Measurements from ENCODE around the gene HMCN2.
A peak's percentile ranks its signal among the peaks of the same experiment; 100 is the strongest.

The HMCN2 gene

GRCh38 chr9:130409246-130409645, 143.7 kb downstream of the HMCN2 start:
- peak overlapping the region; percentile 39; the same call in 1 of the 2 replicates for H3K9ac ChIP-seq (ENCODE audit: low read length)
- H3K79me2 ChIP-seq (ENCODE audit: low read length) = no peaks in the 10 kb centered on the region
- peak overlapping the region; percentile 50 for H3K4me2 ChIP-seq (ENCODE audit: low read length)
- TF ChIP-seq, protein P1, sequence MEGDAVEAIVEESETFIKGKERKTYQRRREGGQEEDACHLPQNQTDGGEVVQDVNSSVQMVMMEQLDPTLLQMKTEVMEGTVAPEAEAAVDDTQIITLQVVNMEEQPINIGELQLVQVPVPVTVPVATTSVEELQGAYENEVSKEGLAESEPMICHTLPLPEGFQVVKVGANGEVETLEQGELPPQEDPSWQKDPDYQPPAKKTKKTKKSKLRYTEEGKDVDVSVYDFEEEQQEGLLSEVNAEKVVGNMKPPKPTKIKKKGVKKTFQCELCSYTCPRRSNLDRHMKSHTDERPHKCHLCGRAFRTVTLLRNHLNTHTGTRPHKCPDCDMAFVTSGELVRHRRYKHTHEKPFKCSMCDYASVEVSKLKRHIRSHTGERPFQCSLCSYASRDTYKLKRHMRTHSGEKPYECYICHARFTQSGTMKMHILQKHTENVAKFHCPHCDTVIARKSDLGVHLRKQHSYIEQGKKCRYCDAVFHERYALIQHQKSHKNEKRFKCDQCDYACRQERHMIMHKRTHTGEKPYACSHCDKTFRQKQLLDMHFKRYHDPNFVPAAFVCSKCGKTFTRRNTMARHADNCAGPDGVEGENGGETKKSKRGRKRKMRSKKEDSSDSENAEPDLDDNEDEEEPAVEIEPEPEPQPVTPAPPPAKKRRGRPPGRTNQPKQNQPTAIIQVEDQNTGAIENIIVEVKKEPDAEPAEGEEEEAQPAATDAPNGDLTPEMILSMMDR (IDR thresholded peaks at IDR 0.05; ENCODE audit: low read depth, low read length) = no peak; the same call in 1 of the 2 replicates
- no peak for TF ChIP-seq EZH2phosphoT487 (IDR thresholded peaks at IDR 0.05; ENCODE audit: low read depth)
- H3K9me3 ChIP-seq (ENCODE audit: insufficient read depth, low read length) = no peaks in the 10 kb centered on the region
- no peaks in the 10 kb centered on the region for H3K27me3 ChIP-seq (ENCODE audit: low read depth, low read length)
- H3K4me3 ChIP-seq (ENCODE audit: low read length) = no peak overlapping the region; the same call in 1 of the 2 replicates
- peak overlapping the region; percentile 34; the same call in 1 of the 2 replicates for H2AFZ ChIP-seq (ENCODE audit: low read depth, low read length)
- peaks cover 28% of the 10 kb centered on the region for H3K4me1 ChIP-seq (ENCODE audit: low read length)
- peak overlapping the region; percentile 77 for H3K27ac ChIP-seq (ENCODE audit: low read length)
- H4K20me1 ChIP-seq (ENCODE audit: insufficient read depth, low read length) = no peaks in the 10 kb centered on the region
- H3K36me3 ChIP-seq (replicated peaks; ENCODE audit: low read depth, low read length) = no peaks in the 10 kb centered on the region

DNA sequence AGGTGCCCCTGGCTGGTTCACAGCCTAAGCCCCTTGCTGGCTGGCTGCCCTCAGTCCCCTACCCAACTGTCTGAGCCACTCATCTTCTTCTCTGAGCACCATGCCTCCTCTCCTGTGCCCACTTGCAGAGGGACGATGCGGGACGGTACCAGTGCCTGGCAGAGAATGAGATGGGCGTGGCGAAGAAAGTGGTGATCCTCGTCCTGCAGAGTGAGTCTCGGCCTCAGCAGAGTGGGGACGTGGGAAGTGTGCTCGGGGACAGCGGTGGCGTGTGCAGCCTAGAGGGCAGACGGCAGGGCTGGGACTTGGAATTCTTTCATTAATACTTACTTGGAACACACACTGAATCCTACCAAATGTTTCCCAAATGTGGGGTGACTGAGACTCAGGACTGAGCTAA, 144.9 kb downstream of the HMCN2 start:
- no peak overlapping the region for H3K4me2 ChIP-seq (ENCODE audit: low read length)
- no peaks in the 10 kb centered on the region for H3K9me3 ChIP-seq (ENCODE audit: insufficient read depth, low read length)
- no peaks in the 10 kb centered on the region for H4K20me1 ChIP-seq (ENCODE audit: insufficient read depth, low read length)
- H3K36me3 ChIP-seq (replicated peaks; ENCODE audit: low read depth, low read length) = no peaks in the 10 kb centered on the region
- H3K4me1 ChIP-seq (ENCODE audit: low read length) = peaks cover 37% of the 10 kb centered on the region
- TF ChIP-seq EZH2phosphoT487 (IDR thresholded peaks at IDR 0.05; ENCODE audit: low read depth) = no peak
- TF ChIP-seq, protein P1 (IDR thresholded peaks at IDR 0.05; ENCODE audit: low read depth, low read length) = no peak
- H3K27ac ChIP-seq (ENCODE audit: low read length) = no peak overlapping the region
- no peak overlapping the region for H3K9ac ChIP-seq (ENCODE audit: low read length)
- H3K79me2 ChIP-seq (ENCODE audit: low read length) = no peaks in the 10 kb centered on the region
- H2AFZ ChIP-seq (ENCODE audit: low read depth, low read length) = no peak overlapping the region
- H3K27me3 ChIP-seq (ENCODE audit: low read depth, low read length) = no peaks in the 10 kb centered on the region
- no peak overlapping the region for H3K4me3 ChIP-seq (ENCODE audit: low read length)

GRCh38 chr9:130411566-130411915, 146.0 kb downstream of the HMCN2 start:
- Histone ChIP-seq H3K4me2 (ENCODE audit: low read length) (no peak overlapping the region), H2AFZ (ENCODE audit: low read depth, low read length) (no peak overlapping the region), H3K27ac (ENCODE audit: low read length) (no peak overlapping the region), H3K4me1 (ENCODE audit: low read length) (peaks cover 41% of the 10 kb centered on the region), H3K9ac (ENCODE audit: low read length) (no peak overlapping the region), H3K9me3 (ENCODE audit: insufficient read depth, low read length) (no peaks in the 10 kb centered on the region), H3K27me3 (ENCODE audit: low read depth, low read length) (no peaks in the 10 kb centered on the region), H3K79me2 (ENCODE audit: low read length) (no peaks in the 10 kb centered on the region), H4K20me1 (ENCODE audit: insufficient read depth, low read length) (no peaks in the 10 kb centered on the region), H3K4me3 (ENCODE audit: low read length) (no peak overlapping the region), H3K36me3 (replicated peaks; ENCODE audit: low read depth, low read length) (no peaks in the 10 kb centered on the region)
- no peak for TF ChIP-seq EZH2phosphoT487 (IDR thresholded peaks at IDR 0.05; ENCODE audit: low read depth)
- TF ChIP-seq, protein P1 (IDR thresholded peaks at IDR 0.05; ENCODE audit: low read depth, low read length) = no peak

- no peaks in the 10 kb centered on the region for H3K9me3 ChIP-seq (ENCODE audit: insufficient read depth, low read length)
These were observed 148.6 kb downstream of the HMCN2 start for GRCh38 chr9:130414081-130414731.

More at GRCh38 chr9:130414081-130414731, 148.6 kb downstream of the HMCN2 start:
- Histone ChIP-seq H2AFZ (ENCODE audit: low read depth, low read length) (no peak overlapping the region), H3K4me1 (ENCODE audit: low read length) (peaks cover 31% of the 10 kb centered on the region), H3K9ac (ENCODE audit: low read length) (no peak overlapping the region), H3K27me3 (ENCODE audit: low read depth, low read length) (no peaks in the 10 kb centered on the region), H3K36me3 (replicated peaks; ENCODE audit: low read depth, low read length) (no peaks in the 10 kb centered on the region), H3K4me2 (ENCODE audit: low read length) (no peak overlapping the region), H3K4me3 (ENCODE audit: low read length) (no peak overlapping the region), H4K20me1 (ENCODE audit: insufficient read depth, low read length) (no peaks in the 10 kb centered on the region), H3K27ac (ENCODE audit: low read length) (no peak overlapping the region), H3K79me2 (ENCODE audit: low read length) (no peaks in the 10 kb centered on the region)
- TF ChIP-seq, protein P1 (IDR thresholded peaks at IDR 0.05; ENCODE audit: low read depth, low read length) = no peak
- no peak for TF ChIP-seq EZH2phosphoT487 (IDR thresholded peaks at IDR 0.05; ENCODE audit: low read depth)

Data from OCI-LY3 (cell line).